Aorta (tissue), 5 donors: ENCODE measurements around the gene GGA2. TPM values are rescaled to one million over a fixed set of nuclear protein-coding genes. Genes with fewer than 3 reads are reported as not detected.
A peak's percentile ranks its signal among the peaks of the same experiment; 100 is the strongest.

Source experiments
- ATAC-seq: fragments of 200-7000 bp; cut with Tn5 transposase; one replicate; pipeline ENCODE4 v1.9.1; 2022; ENCODE audit warnings: moderate library complexity; ENCODE audit not compliant: low FRiP score
- DNase-seq, 2 donors: peaks; one replicate each; pipeline ENCODE4 v3.0.0-alpha.2; 2020
- H3K27ac ChIP-seq, 2 donors: one replicate each; pipeline ENCODE4 v1.5.1; 2013; ENCODE audit warnings: low read length in 2 of 2, mild to moderate bottlenecking in 2 of 2, moderate library complexity in 2 of 2, control low read depth in 1 of 2, inconsistent platforms in 1 of 2, low read depth in 1 of 2
- H3K27me3 ChIP-seq, 2 donors: one replicate each; pipeline ENCODE4 v1.6.1; 2013; ENCODE audit warnings: control low read depth in 1 of 2, low read length in 1 of 2, mild to moderate bottlenecking in 1 of 2, moderate library complexity in 1 of 2; ENCODE audit not compliant: insufficient read depth in 2 of 2, control insufficient read depth in 1 of 2
- H3K36me3 ChIP-seq, 2 donors: one replicate each; pipeline ENCODE4 v1.6.1; 2013; ENCODE audit warnings: control low read depth in 1 of 2, low read length in 1 of 2, mild to moderate bottlenecking in 1 of 2; ENCODE audit not compliant: insufficient read depth in 2 of 2, control insufficient read depth in 1 of 2
- H3K4me1 ChIP-seq, 2 donors: one replicate each; pipeline ENCODE4 v1.6.1; 2013; ENCODE audit warnings: low read length in 2 of 2, control low read depth in 1 of 2, mild to moderate bottlenecking in 1 of 2, moderate library complexity in 1 of 2; ENCODE audit not compliant: insufficient read depth in 2 of 2, control insufficient read depth in 1 of 2
- H3K4me3 ChIP-seq, 2 donors: one replicate each; pipeline ENCODE4 v1.5.1; 2013; ENCODE audit warnings: low read length in 2 of 2, control low read depth in 1 of 2, mild to moderate bottlenecking in 1 of 2
- H3K9me3 ChIP-seq: one replicate; pipeline ENCODE4 v1.6.1; 2013; ENCODE audit warnings: mild to moderate bottlenecking, low read length; ENCODE audit not compliant: control insufficient read depth
- WGBS, 2 donors: extraction: QIAGEN DNeasy Blood & Tissue Kit; methylation state at CpG; one replicate each; pipeline ENCODE4 v1.1.7; 2013; 5-methylcytosine and 5-hydroxymethylcytosine counted together
- intact Hi-C, 2 donors: fragments of 100-400 bp; cut with DNase I; formaldehyde crosslinking; loops; one replicate each; pipeline versions ENCODE4 v1.14.2 to v1.15.0; 2022
- polyA plus RNA-seq, 2 donors: library from polyadenylated mRNA; stranded (reverse); fragments of 200-250 nt; gene quantifications; one replicate each; pipeline ENCODE4 v1.2.3, GENCODE V29; 2013
- total RNA-seq, 2 donors: library from RNA; stranded (reverse); fragmentation: NEBNext Ultra II Directional; extraction: Animal tissue kit (Norgen Biotek cat#: 25700); gene quantifications; one replicate each; pipeline ENCODE4 v1.2.1, GENCODE V29; 2021
- donor health status: healthy with polysubstance abuse.
- donor health status: Bipolar disorder and iron deficiency.
- donor health status: DM: no; HTN: no; CAD: no.
- donor health status: DM: no; HTN: no; CAD: no.
- donor health status: DM: yes; HTN: yes; CAD: no.

The GGA2 gene
- total and polyA plus RNA-seq, 4 donors = 12.0 to 84.9 (median 33.1) TPM

DNA sequence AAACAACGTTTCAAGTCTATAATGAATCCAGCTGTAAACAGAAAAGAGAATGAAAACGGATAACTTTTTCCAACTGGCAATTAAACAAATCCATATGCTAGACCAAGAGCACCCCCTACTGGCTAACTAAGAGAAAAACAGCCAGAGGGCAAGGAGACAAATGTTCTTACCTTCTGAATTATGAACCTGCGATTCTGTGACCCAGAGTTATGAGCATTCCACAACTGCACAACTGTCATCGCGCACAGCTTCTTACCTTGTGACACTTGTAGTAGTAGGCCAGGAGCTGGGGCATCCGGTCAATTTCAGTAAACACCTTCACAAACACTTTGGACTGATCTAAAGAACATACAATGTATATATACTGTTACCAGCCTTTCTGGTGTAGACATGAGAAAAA is 75.9 kb downstream of the GGA2 start:
- Histone ChIP-seq H3K36me3 (peaks cover 0 to 5% of the 10 kb centered on the region in 2 donors), H3K27ac (no peak overlapping the region), H3K4me1 (no peaks in the 10 kb centered on the region), H3K9me3 (no peaks in the 10 kb centered on the region), H3K4me3 (no peak overlapping the region), H3K27me3 (no peaks in the 10 kb centered on the region)
- ATAC-seq (peak; percentile 80), DNase-seq (no peak)
- WGBS, 2 donors = 22 to 25% methylated on average over 6 of the region's 6 CpGs
- intact Hi-C loops = loop anchor here (1.0 to 10.0 kb wide), 3 partner anchors 190 to 370 kb away; partner anchors contain the start of gene SCNN1G (in 1 of the 2)

DNA sequence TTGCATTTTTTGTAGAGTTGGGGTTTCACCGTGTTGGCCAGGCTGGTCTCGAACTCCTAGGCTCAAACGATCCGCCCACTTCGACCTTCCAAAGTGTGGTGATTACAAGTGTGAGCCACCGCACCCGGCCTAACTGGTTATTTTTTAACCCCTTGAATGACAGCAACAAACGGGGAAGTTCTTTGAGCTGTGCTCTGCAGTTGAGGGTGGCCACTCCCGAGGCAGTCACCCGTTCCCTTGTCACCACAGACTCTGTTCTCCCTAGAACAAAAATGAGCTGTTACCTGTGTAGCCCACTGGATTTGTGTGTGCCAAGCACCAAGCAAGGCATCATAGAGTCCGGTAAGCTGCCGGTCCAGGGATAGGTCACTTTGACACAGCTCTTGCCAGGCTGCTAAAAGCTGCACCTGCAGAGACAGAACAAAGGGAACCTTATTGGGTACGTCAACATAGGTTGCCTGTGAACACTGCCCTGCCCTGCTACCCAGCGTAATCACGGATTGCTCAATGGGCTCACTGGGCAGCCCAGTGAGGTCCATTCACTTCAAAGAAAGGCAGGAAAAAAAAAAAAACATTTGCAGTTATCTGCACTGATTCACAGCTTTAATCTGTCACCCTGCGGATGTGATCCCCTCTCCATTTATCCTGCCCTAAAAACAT is 76.9 kb downstream of the GGA2 start:
- 85 to 87% methylated on average over 16 of the region's 16 CpGs for WGBS, 2 donors
- intact Hi-C loops = loop anchor here (10.0 kb wide), 2 partner anchors 189 to 369 kb away; no protein-coding TSS in a partner anchor
- ATAC-seq (no peak), DNase-seq (no peak)
- no peaks in the 10 kb centered on the region for H3K9me3 ChIP-seq
- H3K36me3 ChIP-seq = peaks cover 0 to 5% of the 10 kb centered on the region in 2 donors
- H3K27ac ChIP-seq = no peak overlapping the region
- no peaks in the 10 kb centered on the region for H3K27me3 ChIP-seq
- H3K4me1 ChIP-seq = no peaks in the 10 kb centered on the region
- no peak overlapping the region for H3K4me3 ChIP-seq

DNA sequence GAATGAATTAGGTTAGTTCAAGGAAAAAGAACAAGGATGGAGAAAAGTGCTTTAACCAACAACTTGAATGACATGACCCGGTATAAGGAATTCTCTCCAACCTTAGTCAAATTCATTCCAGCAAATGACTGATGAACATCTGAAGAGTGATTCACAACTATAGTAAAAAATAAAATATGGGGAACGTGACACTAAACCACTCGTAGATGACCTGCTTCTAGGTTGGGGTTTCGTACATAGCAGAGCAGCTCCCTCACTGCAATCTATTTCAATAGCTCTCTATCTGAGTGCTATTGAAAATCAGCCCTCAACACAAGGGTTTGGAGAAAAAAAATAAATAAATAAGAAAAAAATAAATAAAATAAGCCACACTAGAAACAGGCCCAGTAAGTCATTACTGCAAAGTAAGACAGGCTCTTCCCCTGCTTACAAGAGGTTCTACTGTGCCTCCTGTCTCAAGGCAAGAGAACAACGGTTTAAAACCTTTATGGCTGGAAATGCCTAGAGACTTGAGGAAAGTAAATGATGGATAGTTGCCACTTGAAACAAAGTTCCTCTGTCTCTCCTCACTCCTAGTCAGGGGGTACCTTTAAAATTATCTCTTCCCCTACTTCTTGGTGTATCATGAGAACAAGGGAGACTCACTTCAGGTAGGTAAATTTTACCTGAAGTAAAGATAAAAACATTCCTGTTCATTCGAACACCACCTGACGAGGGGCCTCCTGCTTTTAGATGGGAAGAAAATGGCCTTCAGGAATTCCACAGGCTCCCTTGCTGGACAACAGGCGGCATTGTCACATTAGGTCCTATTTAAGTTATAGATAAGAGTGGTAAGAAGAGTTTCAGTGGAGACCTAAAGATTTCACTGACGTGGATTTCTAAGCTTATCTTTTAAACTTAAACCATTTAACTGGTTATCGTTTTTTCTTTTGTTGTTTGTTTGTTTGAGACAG is 77.8 kb downstream of the GGA2 start:
- DNase-seq (no peak), ATAC-seq (no peak)
- no peaks in the 10 kb centered on the region for H3K4me1 ChIP-seq
- no peaks in the 10 kb centered on the region for H3K27me3 ChIP-seq
- no peaks in the 10 kb centered on the region for H3K9me3 ChIP-seq
- no peak overlapping the region for H3K27ac ChIP-seq
- WGBS, 2 donors = 84 to 87% methylated on average over 10 of the region's 10 CpGs
- no peak overlapping the region for H3K4me3 ChIP-seq
- H3K36me3 ChIP-seq = peaks cover 0 to 5% of the 10 kb centered on the region in 2 donors
- intact Hi-C loops = loop anchor here (10.0 kb wide), 2 partner anchors 188 to 368 kb away; no protein-coding TSS in a partner anchor

DNA sequence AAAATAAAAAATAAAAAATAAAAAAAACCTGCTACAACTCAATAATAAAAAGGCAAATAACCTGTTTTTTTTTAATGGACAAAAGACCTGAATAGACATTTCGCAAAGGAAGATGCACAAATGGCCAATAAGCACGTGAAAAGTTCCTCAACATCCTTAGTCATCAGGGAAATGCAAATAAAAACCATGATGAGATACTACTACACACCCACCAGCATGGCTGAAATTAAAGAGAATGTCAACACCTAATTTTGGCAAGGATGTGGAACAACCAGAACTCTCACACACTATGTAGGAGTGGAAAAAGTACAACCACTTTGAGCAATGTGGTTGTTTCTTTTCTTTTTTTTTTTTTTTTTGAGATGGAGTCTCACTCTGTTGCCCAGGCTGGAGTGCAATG is 81.9 kb downstream of the GGA2 start:
- Histone ChIP-seq H3K9me3 (no peaks in the 10 kb centered on the region), H3K4me1 (no peaks in the 10 kb centered on the region), H3K27me3 (no peaks in the 10 kb centered on the region), H3K27ac (no peak overlapping the region), H3K36me3 (peaks cover 0 to 4% of the 10 kb centered on the region in 2 donors), H3K4me3 (no peak overlapping the region)
- intact Hi-C loops = no loop called here
- no peak for ATAC-seq
- 80 to 81% methylated on average over 2 of the region's 2 CpGs for WGBS, 2 donors
- DNase-seq = no peak

DNA sequence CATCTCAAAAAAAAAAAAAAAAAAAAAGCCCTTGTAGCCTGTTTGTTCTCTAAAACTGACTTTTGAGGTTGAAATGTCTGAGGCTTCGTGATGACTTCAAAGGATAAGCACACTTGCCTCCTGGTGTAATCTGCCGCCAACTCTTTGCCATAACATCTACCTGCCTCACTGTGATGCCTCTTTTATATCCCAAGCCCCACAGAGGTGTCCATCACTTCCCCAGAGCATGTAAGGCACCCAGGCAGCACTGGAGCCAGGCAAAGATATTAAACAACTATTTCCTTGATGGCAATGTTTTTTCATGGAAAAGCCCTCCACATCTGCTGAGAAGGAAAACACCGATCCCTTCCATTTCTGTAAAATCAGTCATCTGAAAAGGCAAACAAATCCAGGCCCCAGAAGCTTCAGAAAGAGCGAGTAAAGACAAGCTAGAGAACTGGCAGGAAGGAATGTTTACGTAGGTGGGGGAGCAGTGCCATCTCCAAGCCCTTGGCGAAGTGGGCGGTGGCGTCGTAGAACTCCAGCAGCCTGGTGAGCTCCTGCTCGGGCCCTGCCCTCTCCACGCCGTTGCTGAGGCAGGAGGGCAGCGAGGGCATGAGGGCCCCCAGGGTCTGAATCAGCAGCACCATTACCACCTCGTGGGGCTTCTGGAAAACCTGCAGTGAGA is 85.9 kb downstream of the GGA2 start:
- Histone ChIP-seq H3K36me3 (no peaks in the 10 kb centered on the region), H3K27me3 (no peaks in the 10 kb centered on the region), H3K27ac (peak overlapping the region in 1 of 2 donors; percentile 69), H3K4me3 (no peak overlapping the region), H3K4me1 (no peaks in the 10 kb centered on the region), H3K9me3 (no peaks in the 10 kb centered on the region)
- intact Hi-C loops = no loop called here
- WGBS, 2 donors = 52 to 60% methylated on average over 14 of the region's 14 CpGs
- DNase-seq (no peak), ATAC-seq (no peak)

DNA sequence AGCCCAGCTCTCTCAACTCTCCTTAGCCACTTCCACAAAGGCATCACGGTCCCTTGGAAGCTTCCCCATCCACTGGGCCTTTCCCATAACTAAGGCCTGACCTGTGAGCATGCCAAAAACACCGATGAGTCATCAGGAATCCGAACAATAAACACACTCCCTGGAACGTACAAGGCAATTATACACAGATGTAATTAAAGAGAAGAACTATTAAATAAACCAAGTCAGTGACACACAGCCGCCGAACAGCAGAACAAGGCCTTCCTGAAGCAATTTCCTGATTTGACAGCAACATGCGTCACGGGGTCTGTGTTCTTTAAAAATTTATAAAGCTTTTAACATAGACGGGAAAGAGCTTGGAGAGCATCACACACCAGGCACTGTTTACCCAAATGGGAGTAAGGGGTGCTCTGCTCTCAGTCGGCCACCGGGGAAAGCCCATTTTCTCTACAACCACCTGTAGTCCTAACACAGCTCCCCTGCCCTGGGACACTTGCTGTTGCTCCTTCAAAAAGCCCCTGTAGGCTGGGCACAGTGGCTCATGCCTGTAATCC is 86.7 kb downstream of the GGA2 start:
- intact Hi-C loops = no loop called here
- peak; percentile 95 for ATAC-seq
- Histone ChIP-seq H3K4me3 (no peak overlapping the region), H3K27ac (peak overlapping the region; percentile 21 to 53), H3K4me1 (no peaks in the 10 kb centered on the region), H3K36me3 (no peaks in the 10 kb centered on the region), H3K27me3 (no peaks in the 10 kb centered on the region), H3K9me3 (no peaks in the 10 kb centered on the region)
- 2 to 6% methylated on average over 11 of the region's 11 CpGs for WGBS, 2 donors
- peak; percentile 78 to 82 for DNase-seq

DNA sequence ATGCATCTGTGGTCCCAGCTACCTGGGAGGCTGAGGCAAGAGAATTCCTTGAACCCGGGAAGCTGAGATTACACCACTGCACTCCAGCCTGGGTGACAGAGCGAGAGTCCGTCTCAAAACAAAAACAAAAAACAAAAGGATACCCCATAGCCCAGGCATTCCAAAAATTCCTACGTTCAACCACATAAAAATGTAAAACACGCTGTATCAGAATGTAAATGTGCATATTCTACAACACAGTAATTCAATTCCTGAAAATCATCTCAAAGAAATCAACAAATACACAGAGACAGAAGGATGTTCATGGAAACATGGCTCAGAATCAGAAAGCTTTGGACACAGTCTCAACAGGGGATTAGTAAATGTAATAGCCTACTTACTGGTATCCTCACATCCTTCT is 90.3 kb downstream of the GGA2 start:
- Histone ChIP-seq H3K27me3 (no peaks in the 10 kb centered on the region), H3K36me3 (peaks cover 0 to 6% of the 10 kb centered on the region in 2 donors), H3K4me1 (no peaks in the 10 kb centered on the region), H3K4me3 (no peak overlapping the region), H3K9me3 (no peaks in the 10 kb centered on the region), H3K27ac (no peak overlapping the region)
- ATAC-seq (no peak), DNase-seq (no peak)
- 76 to 85% methylated on average over 5 of the region's 5 CpGs for WGBS, 2 donors
- intact Hi-C loops = no loop called here

DNA sequence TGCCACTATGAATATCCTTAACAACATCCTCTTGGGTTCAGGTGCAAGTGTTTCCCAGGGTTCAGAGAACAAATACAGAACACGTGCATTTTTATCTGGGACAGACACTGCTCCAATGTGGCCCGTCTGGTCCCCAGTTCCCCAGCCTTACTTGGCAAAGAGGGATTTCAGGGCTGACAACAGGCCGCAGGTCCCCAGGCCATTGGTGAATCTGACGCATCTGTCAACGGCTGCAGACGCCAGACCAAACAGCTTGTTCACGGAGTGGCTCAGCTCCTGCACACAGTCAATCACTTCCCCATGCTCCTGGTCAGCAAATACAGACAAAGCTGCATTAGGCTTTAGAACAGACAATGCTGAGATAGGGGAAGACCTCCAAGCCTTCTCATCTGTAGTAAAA is 93.5 kb downstream of the GGA2 start:
- ATAC-seq (no peak), DNase-seq (no peak)
- 80 to 81% methylated on average over 7 of the region's 7 CpGs for WGBS, 2 donors
- Histone ChIP-seq H3K27me3 (no peaks in the 10 kb centered on the region), H3K36me3 (peaks cover 8 to 18% of the 10 kb centered on the region in 2 donors), H3K27ac (no peak overlapping the region), H3K9me3 (no peaks in the 10 kb centered on the region), H3K4me1 (no peaks in the 10 kb centered on the region), H3K4me3 (no peak overlapping the region)
- intact Hi-C loops = no loop called here
